SIG-M5 treated with dmso at 0.1 percent for 504 hours (cell line): ENCODE results near the gene C4A.
"Not testable (repeated sequence)": the region's sequence is repeated elsewhere in the genome, so short reads cannot be mapped to it uniquely, and the experiment has no call there.

Experiments used
- DNase-seq: peaks from one replicate; lab custom pipeline; 2025; ENCODE audit not compliant: unreplicated experiment; lab: John Stamatoyannopoulos, UW

The C4A gene

DNA sequence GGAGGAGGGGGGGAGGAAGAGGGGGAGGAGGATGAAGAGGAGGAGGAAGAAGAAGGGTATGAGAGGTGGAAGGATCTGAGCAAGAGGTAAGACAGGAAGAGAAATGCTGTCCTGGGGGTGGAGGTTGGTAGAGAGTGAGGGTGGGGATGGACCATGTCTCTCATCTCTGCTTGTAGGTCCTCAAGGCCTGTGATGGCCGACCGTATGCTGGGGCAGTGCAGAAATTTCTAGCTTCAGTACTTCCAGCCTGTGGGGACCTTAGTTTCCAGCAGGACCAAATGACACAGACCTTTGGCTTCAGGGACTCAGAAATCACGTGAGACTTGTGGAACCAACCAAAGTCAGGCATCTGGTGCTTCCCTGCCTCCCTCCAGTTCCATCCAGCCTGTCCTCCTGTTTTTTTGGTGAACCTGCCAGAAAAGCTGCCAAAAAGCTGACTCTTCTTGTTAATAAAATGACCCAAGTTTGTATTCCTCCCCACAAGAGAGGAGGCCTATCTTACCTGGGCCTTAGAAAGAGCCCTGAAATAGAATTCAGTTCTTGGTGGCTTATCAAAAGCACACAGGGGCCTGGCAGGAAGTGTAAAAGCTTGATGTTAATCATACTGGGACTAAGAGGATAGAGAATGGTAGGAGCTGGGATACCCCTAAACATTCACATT is 2.5 kb upstream of the C4A start:
- DNase-seq: no peak

DNA sequence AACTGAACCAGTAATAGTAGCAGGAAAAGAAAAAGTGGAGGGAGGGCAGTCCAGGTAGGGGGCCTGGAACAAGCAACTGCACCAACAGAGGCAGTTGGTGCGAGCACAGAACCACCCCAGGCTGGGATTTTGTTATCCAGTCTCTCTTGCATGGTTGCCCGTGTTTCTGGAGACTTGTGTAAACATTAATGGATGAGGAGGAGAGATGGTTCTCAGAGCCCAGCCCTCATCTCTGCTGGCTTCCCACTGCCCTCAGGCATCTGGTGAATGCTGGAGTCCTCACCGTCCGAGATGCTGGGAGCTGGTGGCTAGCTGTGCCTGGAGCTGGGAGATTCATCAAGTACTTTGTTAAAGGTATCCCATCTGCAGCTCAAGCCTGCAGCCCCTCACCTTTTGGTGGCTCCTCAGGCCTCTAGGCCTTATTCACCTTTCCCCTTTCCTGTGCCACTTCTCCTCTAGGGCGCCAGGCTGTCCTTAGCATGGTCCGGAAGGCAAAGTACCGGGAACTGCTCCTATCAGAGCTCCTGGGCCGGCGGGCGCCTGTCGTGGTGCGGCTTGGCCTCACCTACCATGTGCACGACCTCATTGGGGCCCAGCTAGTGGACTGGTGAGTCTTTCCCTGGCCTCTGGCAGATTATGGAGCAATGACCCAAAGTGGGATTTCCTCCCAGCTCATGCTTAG is 1.5 kb upstream of the C4A start:
- not testable (repeated sequence) for DNase-seq

DNA sequence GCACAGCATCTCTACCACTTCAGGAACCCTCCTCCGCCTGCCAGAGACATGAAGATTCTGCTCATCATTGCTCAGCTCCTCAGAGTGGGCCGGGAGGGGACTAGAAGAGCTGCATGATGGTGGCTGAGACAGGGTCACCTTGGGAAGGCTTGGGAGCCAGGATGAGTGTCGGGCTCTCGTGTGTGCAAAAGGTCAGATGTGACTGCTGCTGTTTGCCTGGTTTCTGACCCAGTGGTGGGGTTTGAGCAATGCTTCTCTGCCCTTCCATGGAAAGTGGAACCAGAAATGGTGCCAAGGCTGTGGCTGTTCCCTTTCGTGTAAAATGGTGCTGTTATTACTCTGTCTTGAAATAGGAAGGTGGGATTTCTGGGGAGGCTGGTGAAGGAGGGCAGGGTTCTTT is 859 bp upstream of the C4A start:
- DNase-seq: not testable (repeated sequence)

DNA sequence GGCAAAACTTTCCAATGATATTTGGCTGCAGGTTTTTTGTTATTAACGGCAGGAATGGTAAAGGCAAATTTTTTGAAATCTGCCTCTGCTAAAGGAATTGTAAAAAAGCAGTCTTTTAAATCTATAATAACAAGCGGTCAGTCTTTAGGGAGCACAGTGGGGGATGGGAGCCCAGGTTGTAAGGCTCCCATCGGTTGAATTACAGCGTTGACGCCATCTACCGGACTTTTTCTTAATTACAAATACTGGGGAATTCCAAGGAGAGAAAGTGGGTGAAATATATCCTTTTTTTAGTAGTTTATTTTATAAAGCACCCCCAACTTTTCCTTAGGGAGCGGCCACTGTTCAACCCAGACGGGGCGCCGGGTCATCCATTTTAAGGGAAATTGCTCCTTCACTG is 7.5 kb downstream of the C4A start:
- DNase-seq: not testable (repeated sequence)

DNA sequence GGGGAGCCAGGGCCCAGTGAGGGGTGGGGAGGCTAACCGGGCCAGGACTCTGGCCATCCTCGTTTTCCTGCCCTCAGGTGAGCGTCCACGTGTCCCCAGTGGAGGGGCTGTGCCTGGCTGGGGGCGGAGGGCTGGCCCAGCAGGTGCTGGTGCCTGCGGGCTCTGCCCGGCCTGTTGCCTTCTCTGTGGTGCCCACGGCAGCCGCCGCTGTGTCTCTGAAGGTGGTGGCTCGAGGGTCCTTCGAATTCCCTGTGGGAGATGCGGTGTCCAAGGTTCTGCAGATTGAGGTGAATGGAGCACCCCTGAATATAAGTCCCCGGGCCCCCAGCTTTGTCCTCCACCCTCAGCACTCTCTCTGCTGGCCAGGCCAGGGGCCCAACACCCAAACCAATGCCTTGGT is 12.6 kb downstream of the C4A start:
- not testable (repeated sequence) for DNase-seq

DNA sequence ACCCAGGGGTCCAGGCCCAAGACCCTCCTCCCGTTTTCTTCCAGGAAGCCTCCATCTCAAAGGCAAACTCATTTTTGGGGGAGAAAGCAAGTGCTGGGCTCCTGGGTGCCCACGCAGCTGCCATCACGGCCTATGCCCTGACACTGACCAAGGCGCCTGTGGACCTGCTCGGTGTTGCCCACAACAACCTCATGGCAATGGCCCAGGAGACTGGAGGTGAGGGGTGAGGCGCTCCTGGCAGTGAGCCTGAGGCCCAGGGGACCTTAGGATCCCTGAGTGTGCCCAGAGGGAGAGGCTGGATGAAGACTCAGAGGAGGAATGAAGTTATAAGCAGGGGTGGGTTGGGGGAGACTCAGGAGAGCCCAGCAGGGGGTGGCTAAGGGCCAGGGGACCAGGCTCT is 14.5 kb downstream of the C4A start:
- DNase-seq: not testable (repeated sequence)

DNA sequence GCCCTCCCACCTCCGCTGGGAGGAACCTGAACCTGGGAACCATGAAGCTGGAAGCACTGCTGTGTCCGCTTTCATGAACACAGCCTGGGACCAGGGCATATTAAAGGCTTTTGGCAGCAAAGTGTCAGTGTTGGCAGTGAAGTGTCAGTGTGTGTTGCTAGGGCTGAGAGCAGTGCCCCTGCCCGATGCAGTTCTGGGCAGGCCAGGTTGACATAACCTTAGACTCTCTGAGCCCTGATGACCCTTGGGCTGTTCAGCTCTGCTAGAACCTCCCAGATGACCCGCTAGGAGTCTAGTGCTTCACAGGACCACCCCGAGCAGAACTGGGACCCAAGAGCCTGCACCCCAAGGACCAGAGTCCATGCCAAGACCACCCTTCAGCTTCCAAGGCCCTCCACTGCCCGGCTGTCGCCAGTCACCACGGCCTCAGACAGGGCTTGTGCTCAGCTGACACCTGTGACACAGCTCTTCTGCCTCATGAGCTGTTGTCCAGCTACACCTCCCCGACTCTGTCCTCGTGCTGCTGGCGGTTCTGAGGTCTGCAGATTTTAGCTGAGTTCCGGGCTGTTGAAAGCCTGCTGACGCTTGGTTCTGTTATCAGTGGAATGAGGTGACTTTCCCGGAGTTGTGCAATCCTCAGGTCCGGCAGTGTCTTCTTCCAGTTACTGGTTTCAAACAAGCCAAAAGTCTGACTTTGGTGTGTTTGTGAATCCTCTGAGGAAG is 20.9 kb downstream of the C4A start:
- not testable (repeated sequence) for DNase-seq

DNA sequence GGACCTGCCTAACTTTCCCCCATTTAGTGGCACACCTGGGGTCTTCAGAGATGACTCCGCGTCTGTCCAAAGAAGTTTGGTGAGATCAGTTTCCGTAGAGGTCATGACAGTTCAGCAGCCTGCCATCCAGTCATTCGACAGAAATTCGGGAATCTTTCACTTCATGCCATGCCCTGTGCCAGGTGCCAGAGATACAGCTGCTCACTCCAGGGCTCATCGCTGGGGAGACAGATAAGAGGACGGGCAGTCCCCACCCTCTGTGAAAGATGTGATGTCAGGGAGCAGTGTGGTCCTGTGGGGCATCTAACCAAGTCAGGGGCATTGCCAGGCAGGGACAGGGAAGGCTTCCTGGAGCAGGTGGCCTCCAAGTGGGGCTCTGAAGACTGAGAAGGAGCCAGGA is 21.4 kb downstream of the C4A start:
- not testable (repeated sequence) for DNase-seq

DNA sequence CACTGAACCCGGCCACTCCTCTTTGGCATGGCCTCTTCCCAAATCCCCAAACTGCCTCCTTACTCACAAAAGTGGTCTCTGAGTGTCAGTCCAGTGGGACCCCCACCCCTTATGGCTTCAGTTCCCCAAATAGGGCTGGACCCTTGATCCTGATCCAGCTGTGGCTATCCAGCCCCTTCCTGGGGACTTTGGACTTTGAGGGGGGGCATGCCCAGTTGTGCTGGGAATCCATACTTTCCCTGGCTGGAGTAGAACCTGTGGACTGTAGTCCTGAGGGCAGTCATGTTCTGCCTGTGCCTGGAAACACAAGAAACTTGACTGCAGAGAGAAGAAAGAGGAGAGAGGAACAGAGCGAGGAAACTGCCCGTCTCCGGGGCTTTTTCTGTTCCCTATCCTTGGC is 22.5 kb downstream of the C4A start:
- not testable (repeated sequence) for DNase-seq

DNA sequence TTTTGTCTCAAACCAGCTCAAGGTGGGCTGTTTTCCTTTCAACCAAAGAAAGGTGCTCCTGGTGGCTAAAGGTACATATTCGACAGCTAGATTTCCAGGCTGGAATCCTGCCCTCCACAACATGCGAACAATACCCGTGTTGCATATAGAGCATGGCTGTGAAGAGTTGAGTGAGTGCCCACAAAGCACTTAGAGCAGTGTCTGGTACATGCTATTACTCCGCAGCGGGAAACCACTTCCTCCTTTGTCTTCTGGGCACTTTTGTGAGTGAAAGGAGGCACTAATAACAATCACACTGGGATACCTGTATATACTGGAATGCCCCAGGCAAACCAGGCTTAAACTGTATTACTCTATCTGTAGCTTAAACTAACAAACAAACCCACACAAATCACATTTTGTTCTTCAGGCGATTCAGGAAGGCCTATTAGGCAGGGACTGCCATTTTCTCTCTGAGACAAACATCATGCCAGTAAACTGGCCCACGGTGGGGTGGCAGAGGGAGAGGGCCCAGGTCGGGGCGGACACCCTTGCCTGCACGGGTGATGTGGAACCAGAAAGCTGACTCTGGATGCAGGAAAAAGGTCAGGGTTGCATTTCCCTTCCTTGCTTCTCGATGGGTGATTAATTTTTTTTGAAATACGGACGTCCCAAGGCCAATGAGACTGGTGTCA is 23.1 kb downstream of the C4A start:
- DNase-seq: not testable (repeated sequence)

DNA sequence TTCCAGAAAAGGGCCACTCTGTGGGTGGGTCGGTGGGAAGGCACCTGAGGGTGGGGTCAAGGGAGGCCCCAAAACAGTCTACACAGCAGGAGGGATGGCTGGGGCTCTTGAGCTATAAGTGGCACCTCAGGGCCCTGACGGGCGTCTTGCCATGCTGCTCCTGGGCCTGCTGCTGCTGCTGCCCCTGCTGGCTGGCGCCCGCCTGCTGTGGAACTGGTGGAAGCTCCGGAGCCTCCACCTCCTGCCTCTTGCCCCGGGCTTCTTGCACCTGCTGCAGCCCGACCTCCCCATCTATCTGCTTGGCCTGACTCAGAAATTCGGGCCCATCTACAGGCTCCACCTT is 23.7 kb downstream of the C4A start:
- not testable (repeated sequence) for DNase-seq

DNA sequence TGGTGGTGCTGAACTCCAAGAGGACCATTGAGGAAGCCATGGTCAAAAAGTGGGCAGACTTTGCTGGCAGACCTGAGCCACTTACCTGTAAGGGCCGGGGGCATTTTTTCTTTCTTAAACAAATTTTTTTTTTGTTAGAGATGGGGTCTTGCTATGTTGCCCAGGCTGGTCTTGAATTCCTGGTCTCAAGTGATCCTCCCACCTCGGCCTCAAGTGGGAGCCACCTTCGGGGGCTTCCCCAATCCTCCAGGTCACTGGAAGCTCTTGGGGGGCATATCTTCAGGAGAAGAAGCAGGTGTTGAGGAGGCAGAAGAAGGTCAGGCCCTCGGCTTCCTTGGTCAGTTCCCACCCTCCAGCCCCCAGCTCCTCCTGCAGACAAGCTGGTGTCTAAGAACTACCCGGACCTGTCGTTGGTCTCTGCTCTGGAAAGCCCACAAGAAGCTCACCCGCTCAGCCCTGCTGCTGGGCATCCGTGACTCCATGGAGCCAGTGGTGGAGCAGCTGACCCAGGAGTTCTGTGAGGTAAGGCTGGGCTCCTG is 24.2 kb downstream of the C4A start:
- not testable (repeated sequence) for DNase-seq

DNA sequence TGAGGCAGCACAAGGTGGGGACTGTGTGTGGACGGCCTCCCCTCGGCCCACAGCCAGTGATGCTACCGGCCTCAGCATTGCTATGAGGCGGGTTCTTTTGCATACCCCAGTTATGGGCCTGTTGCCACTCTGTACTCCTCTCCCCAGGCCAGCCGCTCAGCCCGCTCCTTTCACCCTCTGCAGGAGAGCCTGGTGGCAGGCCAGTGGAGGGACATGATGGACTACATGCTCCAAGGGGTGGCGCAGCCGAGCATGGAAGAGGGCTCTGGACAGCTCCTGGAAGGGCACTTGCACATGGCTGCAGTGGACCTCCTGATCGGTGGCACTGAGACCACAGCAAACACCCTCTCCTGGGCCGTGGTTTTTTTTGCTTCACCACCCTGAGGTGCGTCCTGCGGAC is 25.2 kb downstream of the C4A start:
- not testable (repeated sequence) for DNase-seq

DNA sequence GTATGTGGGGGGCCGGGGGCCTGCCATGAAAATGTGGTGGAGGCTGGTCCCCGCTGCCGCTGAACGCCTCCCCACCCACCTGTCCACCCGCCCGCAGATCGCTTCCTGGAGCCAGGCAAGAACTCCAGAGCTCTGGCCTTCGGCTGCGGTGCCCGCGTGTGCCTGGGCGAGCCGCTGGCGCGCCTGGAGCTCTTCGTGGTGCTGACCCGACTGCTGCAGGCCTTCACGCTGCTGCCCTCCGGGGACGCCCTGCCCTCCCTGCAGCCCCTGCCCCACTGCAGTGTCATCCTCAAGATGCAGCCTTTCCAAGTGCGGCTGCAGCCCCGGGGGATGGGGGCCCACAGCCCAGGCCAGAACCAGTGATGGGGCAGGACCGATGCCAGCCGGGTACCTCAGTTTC is 26.2 kb downstream of the C4A start:
- DNase-seq: not testable (repeated sequence)

DNA sequence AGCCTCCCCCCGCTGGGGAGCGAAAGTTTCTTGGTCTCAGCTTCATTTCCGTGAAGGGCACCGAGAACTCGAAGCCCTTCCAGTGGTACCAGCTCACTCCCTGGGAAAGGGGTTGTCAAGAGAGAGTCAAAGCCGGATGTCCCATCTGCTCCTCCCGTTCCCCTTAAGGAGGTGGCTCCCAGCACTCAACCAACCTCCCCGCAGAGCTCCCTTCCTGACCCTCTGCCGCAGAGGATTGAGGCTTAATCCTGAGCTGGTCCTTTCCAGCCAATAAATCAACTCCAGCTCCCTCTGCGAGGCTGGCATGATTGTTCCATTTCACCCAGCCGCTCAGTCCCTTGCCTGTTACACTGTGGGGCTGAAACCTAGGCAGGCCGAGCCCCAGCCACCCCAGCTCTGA is 26.8 kb downstream of the C4A start:
- DNase-seq: not testable (repeated sequence)

DNA sequence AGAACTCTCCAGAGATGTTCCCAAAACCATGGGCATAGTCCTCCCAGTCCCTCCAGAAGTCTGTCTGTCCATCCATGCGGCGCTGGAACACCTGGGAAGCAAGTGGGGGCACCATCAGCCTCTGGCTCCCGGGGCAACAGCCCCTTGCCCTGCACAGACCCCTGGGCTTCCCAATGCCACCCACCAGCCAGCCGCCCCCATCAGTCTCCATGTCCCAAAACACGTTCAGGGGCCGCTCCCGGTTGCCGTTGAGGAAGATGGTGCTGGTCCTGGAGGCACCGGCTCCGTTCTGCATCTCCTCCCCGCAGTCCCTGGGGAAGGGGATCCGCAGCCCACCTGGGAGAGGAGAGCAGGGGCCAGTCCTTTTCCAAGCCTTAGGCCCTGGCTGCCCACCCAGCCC is 27.7 kb downstream of the C4A start:
- not testable (repeated sequence) for DNase-seq

DNA sequence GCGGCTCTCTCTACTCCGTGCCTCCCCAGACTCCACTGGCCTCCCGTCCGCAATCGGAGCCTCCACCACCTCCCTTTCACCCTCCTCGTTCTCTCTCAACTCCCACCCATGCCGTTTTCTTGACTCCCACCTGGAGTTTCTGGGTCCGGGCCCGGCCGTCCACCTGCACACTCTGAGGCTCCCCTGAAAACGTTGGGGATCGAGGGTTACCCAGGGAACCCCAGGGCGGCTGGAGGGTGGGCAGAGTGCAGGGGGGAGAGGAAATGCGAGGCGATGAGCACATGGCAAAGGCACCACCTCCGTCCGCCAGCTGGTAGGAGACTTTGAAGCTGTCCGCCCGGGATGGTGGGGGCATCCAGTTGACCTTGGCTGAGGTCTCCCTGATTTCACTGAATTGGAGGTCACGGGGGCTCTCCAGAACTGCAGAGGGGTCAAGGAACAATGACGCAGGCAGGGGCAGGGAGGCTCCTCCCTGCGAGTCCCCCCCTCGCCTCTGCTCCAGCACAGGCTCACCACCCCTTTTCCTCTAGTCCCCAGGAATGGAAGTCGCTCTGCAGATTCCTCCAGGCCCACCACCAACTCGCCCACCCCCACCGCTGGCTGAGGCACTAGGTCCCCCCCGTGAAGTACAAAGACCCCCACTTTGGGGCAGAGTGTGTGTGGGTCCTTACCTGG is 29.1 kb downstream of the C4A start:
- DNase-seq: not testable (repeated sequence)

DNA sequence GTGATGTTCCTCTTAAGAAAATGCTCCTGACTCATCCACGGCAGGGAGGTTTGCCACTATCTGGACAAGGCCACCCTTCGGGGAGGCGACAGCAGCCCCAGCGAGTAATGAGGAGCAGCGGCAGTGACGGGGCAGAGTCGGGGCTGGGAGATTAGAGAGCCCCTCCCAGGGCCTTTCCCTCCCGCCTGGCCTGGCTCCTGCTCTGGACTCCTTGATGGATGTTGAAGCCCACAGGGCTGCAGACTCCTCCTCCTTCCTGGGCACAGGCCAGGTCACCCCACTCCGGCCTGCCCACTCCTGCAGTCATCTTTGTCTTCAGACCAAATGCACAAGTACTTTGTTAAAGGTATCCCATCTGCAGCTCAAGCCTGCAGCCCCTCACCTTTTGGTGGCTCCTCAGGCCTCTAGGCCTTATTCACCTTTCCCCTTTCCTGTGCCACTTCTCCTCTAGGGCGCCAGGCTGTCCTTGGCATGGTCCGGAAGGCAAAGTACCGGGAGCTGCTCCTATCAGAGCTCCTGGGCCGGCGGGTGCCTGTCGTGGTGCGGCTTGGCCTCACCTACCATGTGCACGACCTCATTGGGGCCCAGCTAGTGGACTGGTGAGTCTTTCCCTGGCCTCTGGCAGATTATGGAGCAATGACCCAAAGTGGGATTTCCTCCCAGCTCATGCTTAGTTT is 31.2 kb downstream of the C4A start:
- DNase-seq: not testable (repeated sequence)

DNA sequence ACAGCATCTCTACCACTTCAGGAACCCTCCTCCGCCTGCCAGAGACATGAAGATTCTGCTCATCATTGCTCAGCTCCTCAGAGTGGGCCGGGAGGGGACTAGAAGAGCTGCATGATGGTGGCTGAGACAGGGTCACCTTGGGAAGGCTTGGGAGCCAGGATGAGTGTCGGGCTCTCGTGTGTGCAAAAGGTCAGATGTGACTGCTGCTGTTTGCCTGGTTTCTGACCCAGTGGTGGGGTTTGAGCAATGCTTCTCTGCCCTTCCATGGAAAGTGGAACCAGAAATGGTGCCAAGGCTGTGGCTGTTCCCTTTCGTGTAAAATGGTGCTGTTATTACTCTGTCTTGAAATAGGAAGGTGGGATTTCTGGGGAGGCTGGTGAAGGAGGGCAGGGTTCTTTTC is 31.9 kb downstream of the C4A start:
- not testable (repeated sequence) for DNase-seq

DNA sequence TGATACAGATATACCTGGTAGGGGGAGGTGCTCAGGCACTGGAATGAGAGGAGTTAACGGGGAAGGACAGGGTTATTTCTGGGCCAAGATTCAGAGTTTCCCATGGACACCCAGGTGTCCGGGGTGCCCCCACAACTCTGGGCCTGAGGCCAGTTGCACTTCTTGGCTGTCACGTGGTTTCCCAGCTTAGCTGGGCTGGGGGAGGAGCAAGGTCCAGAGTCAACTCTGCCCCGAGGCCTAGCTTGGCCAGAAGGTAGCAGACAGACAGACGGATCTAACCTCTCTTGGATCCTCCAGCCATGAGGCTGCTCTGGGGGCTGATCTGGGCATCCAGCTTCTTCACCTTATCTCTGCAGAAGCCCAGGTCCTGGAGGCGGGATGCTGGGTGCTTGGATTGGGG is 32.7 kb downstream of the C4A start, which contains the start of gene C4B:
TSS of gene C4B (plus strand) at position 249 of the 400 bp plus-strand sequence. CDS start at position 300, 51 bp downstream.
- DNase-seq: not testable (repeated sequence)
